Breast epithelium (tissue), 3 donors: ENCODE results near the gene NAA80.

Source experiments
- CTCF ChIP-seq, 3 donors: fragments of 450-650 bp; IDR thresholded peaks; one replicate each; pipeline ENCODE4 v1.5.1; 2016 to 2017; ENCODE audit warnings: antibody characterized with exemption in 3 of 3, mild to moderate bottlenecking in 3 of 3, moderate library complexity in 3 of 3
- POLR2A ChIP-seq: fragments of 450-650 bp; IDR thresholded peaks from one replicate; pipeline ENCODE4 v1.6.1; 2016; ENCODE audit warnings: antibody characterized with exemption, mild to moderate bottlenecking, moderate library complexity
- POLR2AphosphoS5 ChIP-seq, 3 donors: sonication (generic); formaldehyde crosslinking; IDR thresholded peaks; one replicate each; pipeline ENCODE4 v1.6.1; 2017; ENCODE audit warnings: antibody characterized with exemption in 3 of 3

- no peak for TF ChIP-seq CTCF (IDR thresholded peaks at IDR 0.05)
- no peak for TF ChIP-seq POLR2A
- no peak for TF ChIP-seq POLR2AphosphoS5 (IDR thresholded peaks at IDR 0.05)
Observed at GRCh38 chr3:50251220-50251619, 48.0 kb downstream of the NAA80 start.
